Measurements from ENCODE around the gene AKNA.

Gene AKNA

GRCh38 chr9:114284316-114285060 lies 103.3 kb downstream of the AKNA start:
- POLR2A ChIA-PET (ENCODE audit: low non-redundant PET), result no interaction called here
- TF ChIP-seq CTCF (conservative IDR thresholded peaks at IDR 0.05; ENCODE audit: low read depth), result no peak
- CTCF ChIA-PET, result interaction anchor here (1.1 kb wide), 1 partner anchor 129 kb away, joined by 4 read pairs; the partner anchor contains the start of gene COL27A1
- DNase-seq (ENCODE audit: low spot score), result no peak
- peak overlapping the region; percentile 68 for H3K27ac ChIP-seq

All from RWPE1 (cell line).